ENCODE data around the gene FASTKD1. TPM values are rescaled to one million over a fixed set of nuclear protein-coding genes. Genes with fewer than 3 reads are reported as not detected.
A peak's percentile ranks its signal among the peaks of the same experiment; 100 is the strongest.

The FASTKD1 gene
- total and polyA plus RNA-seq, 10 of the 15 experiments (the other 5 are each of a cell fraction or from before 2014, with no cell fraction given) = 45.6 to 76.1 (median 63.4) TPM

DNA sequence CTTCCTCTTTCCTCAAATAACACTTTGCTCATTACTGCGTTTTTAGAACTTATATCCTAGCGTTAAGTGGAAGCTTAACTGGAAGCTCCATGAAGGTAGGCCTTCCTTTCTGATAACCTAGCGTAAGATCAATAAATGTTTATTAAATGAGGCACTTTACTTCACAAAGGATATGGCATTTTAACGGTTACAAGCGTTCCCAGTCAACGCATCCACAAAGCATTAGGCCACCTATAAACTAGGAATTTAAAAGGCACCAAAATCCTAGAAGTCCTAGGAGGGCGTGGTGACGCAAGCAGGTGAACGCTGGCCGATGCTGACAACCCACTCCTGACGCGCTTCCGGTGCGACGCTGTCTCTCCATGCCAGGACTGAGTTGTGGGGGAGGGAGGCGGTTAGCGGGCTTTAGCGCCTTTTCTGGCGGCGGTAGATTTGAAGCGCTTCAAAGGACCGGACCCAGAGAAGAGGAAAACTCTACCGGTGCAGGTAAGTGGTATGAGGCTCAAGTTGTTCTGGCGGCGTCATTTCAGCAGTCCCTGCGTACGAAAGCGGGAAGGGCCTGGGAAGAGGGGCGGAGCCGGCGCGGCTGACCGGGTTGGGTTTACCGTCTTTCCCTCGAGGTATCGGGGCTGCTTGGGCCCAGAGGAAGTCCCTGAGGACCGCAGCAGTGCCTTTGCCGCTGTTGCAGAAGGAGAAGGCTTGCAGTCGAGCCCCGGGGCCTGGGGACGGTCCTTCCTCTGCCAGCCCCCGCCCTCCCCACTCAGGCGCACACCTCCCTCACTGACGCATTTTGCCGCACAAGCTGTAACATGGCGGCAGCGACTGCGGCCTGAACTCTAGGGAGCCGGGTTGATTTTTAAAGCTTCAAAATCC is 10.6 kb upstream of the FASTKD1 start, which contains the start of gene PPIG (continued):
- TF ChIP-seq NFXL1 (IDR thresholded peaks at IDR 0.05; ENCODE audit: borderline replicate concordance) = no peak
- no peak for TF ChIP-seq CEBPB (IDR thresholded peaks at IDR 0.05; ENCODE audit: borderline replicate concordance in 1 of 2, low read depth in 2 of 2, low read length in 2 of 2)
- peak; percentile 87 for TF ChIP-seq MLLT1 (IDR thresholded peaks at IDR 0.05)
- TF ChIP-seq CTCF (IDR thresholded peaks at IDR 0.05 in 2 of 3, conservative IDR thresholded peaks at IDR 0.05 in 1 of 3; ENCODE audit: control insufficient read depth in 2 of 3, extremely low read depth in 1 of 3, insufficient read depth in 1 of 3, low read depth in 3 of 3, low read length in 3 of 3) = no peak
- TF ChIP-seq GABPA (IDR thresholded peaks at IDR 0.05; ENCODE audit: low read depth) = peak; percentile 92
- TF ChIP-seq, protein P1, sequence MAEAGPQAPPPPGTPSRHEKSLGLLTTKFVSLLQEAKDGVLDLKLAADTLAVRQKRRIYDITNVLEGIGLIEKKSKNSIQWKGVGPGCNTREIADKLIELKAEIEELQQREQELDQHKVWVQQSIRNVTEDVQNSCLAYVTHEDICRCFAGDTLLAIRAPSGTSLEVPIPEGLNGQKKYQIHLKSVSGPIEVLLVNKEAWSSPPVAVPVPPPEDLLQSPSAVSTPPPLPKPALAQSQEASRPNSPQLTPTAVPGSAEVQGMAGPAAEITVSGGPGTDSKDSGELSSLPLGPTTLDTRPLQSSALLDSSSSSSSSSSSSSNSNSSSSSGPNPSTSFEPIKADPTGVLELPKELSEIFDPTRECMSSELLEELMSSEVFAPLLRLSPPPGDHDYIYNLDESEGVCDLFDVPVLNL (IDR thresholded peaks at IDR 0.05; ENCODE audit: low read depth, low read length) = peak; percentile 93
- no peak for TF ChIP-seq NFIC (IDR thresholded peaks at IDR 0.05; ENCODE audit: low read depth, low read length)
- TF ChIP-seq STAT1 (conservative IDR thresholded peaks at IDR 0.05) = peak; percentile 87
- TF ChIP-seq BACH1 (IDR thresholded peaks at IDR 0.05; ENCODE audit: borderline replicate concordance) = no peak
- 0 out of 2 replicates have a peak, but pooled peaks have one; percentile 10 for TF ChIP-seq ZSCAN29 (IDR thresholded peaks at IDR 0.05)
- no peak; the same call in 1 of the 2 replicates for TF ChIP-seq EED (IDR thresholded peaks at IDR 0.05; ENCODE audit: low read depth)
- TF ChIP-seq, protein P2, sequence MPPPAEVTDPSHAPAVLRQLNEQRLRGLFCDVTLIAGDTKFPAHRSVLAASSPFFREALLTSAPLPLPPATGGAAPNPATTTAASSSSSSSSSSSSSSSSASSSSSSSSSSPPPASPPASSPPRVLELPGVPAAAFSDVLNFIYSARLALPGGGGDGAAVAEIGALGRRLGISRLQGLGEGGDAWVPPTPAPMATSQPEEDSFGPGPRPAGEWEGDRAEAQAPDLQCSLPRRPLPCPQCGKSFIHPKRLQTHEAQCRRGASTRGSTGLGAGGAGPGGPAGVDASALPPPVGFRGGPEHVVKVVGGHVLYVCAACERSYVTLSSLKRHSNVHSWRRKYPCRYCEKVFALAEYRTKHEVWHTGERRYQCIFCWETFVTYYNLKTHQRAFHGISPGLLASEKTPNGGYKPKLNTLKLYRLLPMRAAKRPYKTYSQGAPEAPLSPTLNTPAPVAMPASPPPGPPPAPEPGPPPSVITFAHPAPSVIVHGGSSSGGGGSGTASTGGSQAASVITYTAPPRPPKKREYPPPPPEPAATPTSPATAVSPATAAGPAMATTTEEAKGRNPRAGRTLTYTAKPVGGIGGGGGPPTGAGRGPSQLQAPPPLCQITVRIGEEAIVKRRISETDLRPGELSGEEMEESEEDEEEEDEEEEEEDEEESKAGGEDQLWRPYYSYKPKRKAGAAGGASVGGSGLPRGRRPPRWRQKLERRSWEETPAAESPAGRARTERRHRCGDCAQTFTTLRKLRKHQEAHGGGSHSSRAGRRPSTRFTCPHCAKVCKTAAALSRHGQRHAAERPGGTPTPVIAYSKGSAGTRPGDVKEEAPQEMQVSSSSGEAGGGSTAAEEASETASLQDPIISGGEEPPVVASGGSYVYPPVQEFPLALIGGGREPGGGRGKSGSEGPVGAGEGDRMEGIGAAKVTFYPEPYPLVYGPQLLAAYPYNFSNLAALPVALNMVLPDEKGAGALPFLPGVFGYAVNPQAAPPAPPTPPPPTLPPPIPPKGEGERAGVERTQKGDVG (CRISPR knock-in tag; IDR thresholded peaks at IDR 0.05) = no peak
- peak; percentile 77 for TF ChIP-seq RUNX3 (IDR thresholded peaks at IDR 0.05; ENCODE audit: low read length)
- peak; percentile 83 for TF ChIP-seq ZNF687 (IDR thresholded peaks at IDR 0.05)
- TF ChIP-seq HDGF (IDR thresholded peaks at IDR 0.05) = peak; percentile 49; the same call in 1 of the 2 replicates
- TF ChIP-seq NR2C1 (IDR thresholded peaks at IDR 0.05) = peak; percentile 56; the same call in 1 of the 2 replicates
- peak; percentile 73; the same call in 2 of the 3 replicates for TF ChIP-seq POU2F2 (IDR thresholded peaks at IDR 0.05; ENCODE audit: borderline replicate concordance, low read depth, low read length)

Measured in GM12878 (cell line).